22Rv1 (cell line): ENCODE measurements around the gene PIP4K2C.

Experiments
- ZFX ChIP-seq: fragments of 450-650 bp; IDR thresholded peaks from 2 replicates; pipeline ENCODE4 v1.6.1; 2017; ENCODE audit warnings: antibody characterized with exemption, borderline replicate concordance
- TF ChIP-seq, protein P1 (sequence below): fragments of 450-650 bp; IDR thresholded peaks from 2 replicates; pipeline ENCODE4 v1.5.1; 2017; ENCODE audit warnings: mild to moderate bottlenecking

DNA sequence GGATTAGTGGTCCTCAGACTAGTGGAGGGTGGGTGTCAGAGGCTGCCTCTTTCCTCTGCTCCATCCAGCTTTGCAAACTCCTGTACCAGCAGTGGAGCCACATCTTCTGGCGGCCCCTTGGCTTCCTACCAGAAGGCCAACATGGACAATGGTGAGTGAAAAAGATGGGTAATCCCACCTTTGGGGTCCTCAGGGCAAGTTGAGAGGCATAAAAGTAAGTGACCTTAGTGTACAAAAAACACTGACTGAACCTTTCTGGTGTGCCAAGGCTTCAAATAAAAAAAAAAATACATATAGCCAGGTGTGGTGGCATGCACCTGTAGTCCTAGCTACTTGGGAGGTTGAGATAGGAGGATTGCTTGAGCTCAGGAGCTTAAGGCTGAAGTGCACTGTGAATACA is 9.2 kb upstream of the PIP4K2C start:
- TF ChIP-seq, protein P1, sequence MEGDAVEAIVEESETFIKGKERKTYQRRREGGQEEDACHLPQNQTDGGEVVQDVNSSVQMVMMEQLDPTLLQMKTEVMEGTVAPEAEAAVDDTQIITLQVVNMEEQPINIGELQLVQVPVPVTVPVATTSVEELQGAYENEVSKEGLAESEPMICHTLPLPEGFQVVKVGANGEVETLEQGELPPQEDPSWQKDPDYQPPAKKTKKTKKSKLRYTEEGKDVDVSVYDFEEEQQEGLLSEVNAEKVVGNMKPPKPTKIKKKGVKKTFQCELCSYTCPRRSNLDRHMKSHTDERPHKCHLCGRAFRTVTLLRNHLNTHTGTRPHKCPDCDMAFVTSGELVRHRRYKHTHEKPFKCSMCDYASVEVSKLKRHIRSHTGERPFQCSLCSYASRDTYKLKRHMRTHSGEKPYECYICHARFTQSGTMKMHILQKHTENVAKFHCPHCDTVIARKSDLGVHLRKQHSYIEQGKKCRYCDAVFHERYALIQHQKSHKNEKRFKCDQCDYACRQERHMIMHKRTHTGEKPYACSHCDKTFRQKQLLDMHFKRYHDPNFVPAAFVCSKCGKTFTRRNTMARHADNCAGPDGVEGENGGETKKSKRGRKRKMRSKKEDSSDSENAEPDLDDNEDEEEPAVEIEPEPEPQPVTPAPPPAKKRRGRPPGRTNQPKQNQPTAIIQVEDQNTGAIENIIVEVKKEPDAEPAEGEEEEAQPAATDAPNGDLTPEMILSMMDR = no peak
- TF ChIP-seq ZFX = no peak
